DND-41 (cell line): ENCODE data around the gene UMPS.
"Not testable (repeated sequence)": the region's sequence is repeated elsewhere in the genome, so short reads cannot be mapped to it uniquely, and the experiment has no call there.

ENCODE experiments used
- ATAC-seq: fragments of 200-7000 bp; cut with Tn5 transposase; 3 replicates; pipeline ENCODE4 v1.9.1; 2021; ENCODE audit warnings: low read depth; ENCODE audit not compliant: insufficient read depth
- DNase-seq: peaks from one replicate; pipeline ENCODE4 v3.0.0-alpha.2; 2020
- H2AFZ ChIP-seq: 2 replicates; pipeline ENCODE4 v1.6.0; 2012; ENCODE audit warnings: low read depth, low read length
- H3K27ac ChIP-seq: 2 replicates; pipeline ENCODE4 v1.5.1; 2012; ENCODE audit warnings: low read length, inconsistent platforms
- H3K27me3 ChIP-seq: fragments of 200-600 bp; sonication (generic); 2 replicates; pipeline ENCODE4 v1.6.0; 2012; ENCODE audit warnings: low read length, mild to moderate bottlenecking, inconsistent platforms; ENCODE audit not compliant: insufficient read depth, poor library complexity
- H3K36me3 ChIP-seq: 2 replicates; pipeline ENCODE4 v1.5.1; 2012; ENCODE audit warnings: low read length, inconsistent platforms; ENCODE audit not compliant: insufficient read depth
- H3K4me1 ChIP-seq: 2 replicates; pipeline ENCODE4 v1.5.1; 2012; ENCODE audit warnings: mild to moderate bottlenecking, low read length; ENCODE audit not compliant: insufficient read depth
- H3K4me2 ChIP-seq: 2 replicates; pipeline ENCODE4 v1.6.0; 2012; ENCODE audit warnings: mild to moderate bottlenecking, moderate library complexity, low read length, inconsistent platforms; ENCODE audit not compliant: insufficient read depth
- H3K4me3 ChIP-seq, 2 experiments: fragments of 200-600 bp in 1 of 2; shearing (Covaris generic) in 1 of 2; 2 replicates each; pipeline ENCODE4 v1.5.1; 2012 to 2016; ENCODE audit warnings: inconsistent platforms in 2 of 2, low read length in 2 of 2, mild to moderate bottlenecking in 2 of 2, low read depth in 1 of 2, moderate library complexity in 1 of 2
- H3K79me2 ChIP-seq: 2 replicates; pipeline ENCODE4 v1.6.0; 2012; ENCODE audit warnings: low read length, inconsistent platforms; ENCODE audit not compliant: insufficient read depth
- H3K9ac ChIP-seq: 2 replicates; pipeline ENCODE4 v1.6.0; 2012; ENCODE audit warnings: low read depth, mild to moderate bottlenecking, inconsistent platforms, low read length, moderate library complexity
- H3K9me3 ChIP-seq: 2 replicates; pipeline ENCODE4 v1.5.1; 2012; ENCODE audit warnings: low read length, moderate library complexity, mild to moderate bottlenecking, inconsistent platforms; ENCODE audit not compliant: insufficient read depth, severe bottlenecking
- H4K20me1 ChIP-seq: 2 replicates; pipeline ENCODE4 v1.6.0; 2012; ENCODE audit warnings: low read length; ENCODE audit not compliant: insufficient read depth
- CTCF ChIP-seq: IDR thresholded peaks from 2 replicates; pipeline ENCODE4 v1.5.1; 2012; ENCODE audit warnings: borderline replicate concordance, low read length, moderate library complexity, mild to moderate bottlenecking; ENCODE audit not compliant: poor library complexity, severe bottlenecking; ENCODE audit errors: extremely low read depth
- EZH2 ChIP-seq: IDR thresholded peaks from 3 replicates; pipeline ENCODE4 v1.6.1; 2012; ENCODE audit warnings: borderline replicate concordance, low read depth, mild to moderate bottlenecking, moderate library complexity, low read length, inconsistent platforms; ENCODE audit not compliant: severe bottlenecking

The UMPS gene

GRCh38 chr3:124747111-124747981 is 17.1 kb downstream of the UMPS start:
- Histone ChIP-seq H4K20me1 (no peaks in the 10 kb centered on the region; the same call in 1 of the 2 replicates), H3K27me3 (no peaks in the 10 kb centered on the region), H3K27ac (no peak overlapping the region), H3K79me2 (no peaks in the 10 kb centered on the region), H3K4me2 (no peak overlapping the region), H3K9ac (no peak overlapping the region), H2AFZ (no peak overlapping the region), H3K36me3 (peaks cover 46% of the 10 kb centered on the region), H3K4me1 (no peaks in the 10 kb centered on the region), H3K4me3 (no peak overlapping the region), H3K9me3 (peaks cover 3% of the 10 kb centered on the region)
- ATAC-seq: 0 out of 3 replicates have a peak, but pooled peaks have one; percentile 36
- DNase-seq: no peak
- TF ChIP-seq CTCF: no peak
- no peak for TF ChIP-seq EZH2

- Histone ChIP-seq H3K4me2 (no peak overlapping the region), H3K27ac (no peak overlapping the region), H3K9ac (no peak overlapping the region), H2AFZ (no peak overlapping the region), H3K4me3 (no peak overlapping the region), H4K20me1 (no peaks in the 10 kb centered on the region; the same call in 1 of the 2 replicates), H3K4me1 (no peaks in the 10 kb centered on the region), H3K79me2 (no peaks in the 10 kb centered on the region), H3K27me3 (no peaks in the 10 kb centered on the region), H3K9me3 (peaks cover 3% of the 10 kb centered on the region), H3K36me3 (peaks cover 37% of the 10 kb centered on the region)
- ATAC-seq (peak; percentile 43; the same call in 2 of the 3 replicates), DNase-seq (no peak)
- TF ChIP-seq CTCF: no peak
Observed at GRCh38 chr3:124748560-124749198, 18.4 kb downstream of the UMPS start.

- H3K9ac ChIP-seq, H3K4me1 ChIP-seq, H3K4me2 ChIP-seq, H3K27me3 ChIP-seq, H3K9me3 ChIP-seq, ATAC-seq, DNase-seq, H3K4me3 ChIP-seq, H3K27ac ChIP-seq, H4K20me1 ChIP-seq, H2AFZ ChIP-seq, H3K79me2 ChIP-seq: not testable (repeated sequence)
- peaks cover 25% of the 10 kb centered on the region; the same call in 1 of the 2 replicates for H3K36me3 ChIP-seq
Observed at GRCh38 chr3:124749877-124750276, 19.6 kb downstream of the UMPS start.

DNA sequence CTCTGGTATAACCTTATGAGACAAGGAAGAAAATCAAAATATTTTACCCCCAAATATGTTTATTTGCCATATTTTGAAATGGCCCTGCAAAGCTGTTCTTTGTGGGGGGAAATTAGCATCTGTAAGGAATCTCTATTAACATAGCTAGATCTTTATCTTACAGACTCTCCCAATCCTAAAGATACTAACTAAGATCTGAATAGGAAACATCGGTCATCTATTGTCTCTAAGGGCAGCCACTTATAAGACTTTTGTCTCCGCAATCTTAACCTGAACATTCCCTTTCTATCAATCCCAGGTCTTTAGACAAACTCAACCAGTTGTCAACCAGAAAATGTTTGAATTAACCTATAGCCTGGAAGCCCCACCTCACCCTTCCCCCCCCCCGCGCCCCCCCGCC is 21.2 kb downstream of the UMPS start:
- H3K9me3 ChIP-seq: peaks cover 3% of the 10 kb centered on the region
- H3K27me3 ChIP-seq: no peaks in the 10 kb centered on the region
- ATAC-seq: no peak
- H3K9ac ChIP-seq: no peak overlapping the region
- H3K79me2 ChIP-seq: no peaks in the 10 kb centered on the region
- TF ChIP-seq CTCF: no peak
- no peak for TF ChIP-seq EZH2
- DNase-seq: no peak
- no peak overlapping the region for H3K4me2 ChIP-seq
- H3K36me3 ChIP-seq: peaks cover 9% of the 10 kb centered on the region; the same call in 1 of the 2 replicates
- H3K4me3 ChIP-seq: no peak overlapping the region
- no peak overlapping the region for H2AFZ ChIP-seq
- H3K27ac ChIP-seq: no peak overlapping the region
- no peaks in the 10 kb centered on the region for H3K4me1 ChIP-seq
- H4K20me1 ChIP-seq: no peaks in the 10 kb centered on the region; the same call in 1 of the 2 replicates
